Astrocyte of the spinal cord (primary cell): Measurements from ENCODE around the gene STK32C.

Experiments
- DNase-seq: peaks from one replicate; pipeline ENCODE4 v3.0.0; 2011; ENCODE audit warnings: low read depth, low spot score
- H3K4me3 ChIP-seq: 2 replicates; pipeline ENCODE4 v1.5.1; 2011; ENCODE audit warnings: low read depth, mild to moderate bottlenecking, low read length, moderate library complexity
- CTCF ChIP-seq: IDR thresholded peaks from 2 replicates; pipeline ENCODE4 v1.5.1; 2012; ENCODE audit warnings: low read depth, mild to moderate bottlenecking, low read length, inconsistent platforms
- in situ Hi-C: cut with HindIII; loops from 2 replicates; pipeline ENCODE4 v1.10.0; 2017; ENCODE audit warnings: low sequenced_read_pairs

Gene STK32C

DNA sequence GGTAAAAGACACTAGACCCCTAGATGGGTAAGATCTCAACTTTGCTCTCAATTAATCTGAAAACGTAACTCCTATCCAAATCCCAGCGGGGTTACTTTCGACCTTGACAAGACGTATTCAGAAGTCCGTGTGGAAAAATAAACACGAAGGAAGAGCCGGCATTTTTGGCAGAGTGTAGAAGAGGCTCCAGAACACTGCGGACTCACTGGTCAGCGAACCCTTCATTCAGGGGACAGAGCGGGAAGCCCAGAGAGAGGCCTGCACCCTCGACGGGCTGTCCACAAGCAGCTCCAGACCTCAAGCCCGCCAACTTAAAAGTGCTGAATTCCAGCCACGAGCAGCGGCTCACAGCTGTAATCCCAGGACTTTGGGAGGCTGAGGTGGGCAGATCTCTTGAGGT is 66.3 kb downstream of the STK32C start:
- DNase-seq = no peak
- in situ Hi-C loops = no loop called here
- no peak for TF ChIP-seq CTCF
- H3K4me3 ChIP-seq = no peak overlapping the region

- DNase-seq = no peak
- H3K4me3 ChIP-seq = no peak overlapping the region
- TF ChIP-seq CTCF = no peak
- in situ Hi-C loops = no loop called here
These were observed 66.7 kb downstream of the STK32C start for GRCh38 chr10:132241086-132241485.

GRCh38 chr10:132240581-132240980 is 67.2 kb downstream of the STK32C start:
- H3K4me3 ChIP-seq = no peak overlapping the region
- in situ Hi-C loops = no loop called here
- TF ChIP-seq CTCF = no peak
- no peak for DNase-seq

- no peak overlapping the region for H3K4me3 ChIP-seq
- in situ Hi-C loops = no loop called here
- no peak for TF ChIP-seq CTCF
- DNase-seq = no peak
These were observed 67.6 kb downstream of the STK32C start for GRCh38 chr10:132240156-132240555.

- DNase-seq = no peak
- in situ Hi-C loops = no loop called here
- no peak overlapping the region for H3K4me3 ChIP-seq
- TF ChIP-seq CTCF = no peak
These were observed 68.4 kb downstream of the STK32C start for GRCh38 chr10:132239126-132240031.

GRCh38 chr10:132238371-132239125 is 69.2 kb downstream of the STK32C start:
- DNase-seq = no peak
- H3K4me3 ChIP-seq = no peak overlapping the region
- no peak for TF ChIP-seq CTCF
- in situ Hi-C loops = no loop called here
